Transverse colon (tissue), 4 donors: ENCODE results near the gene KRTAP12-2.

Experiments used
- POLR2AphosphoS5 ChIP-seq, 3 donors: sonication (generic); formaldehyde crosslinking; IDR thresholded peaks; one replicate each; pipeline ENCODE4 v1.6.1; 2016; ENCODE audit warnings: antibody characterized with exemption in 3 of 3
- TF ChIP-seq, protein P1 (sequence below), 5 experiments: fragments of 200-600 bp in 3 of 5; fragments of 450-650 bp in 2 of 5; sonication (generic) in 3 of 5; IDR thresholded peaks; 1 replicate in 2 of 5; 2 replicates in 3 of 5; pipeline ENCODE4 v1.5.1; 2016 to 2017; ENCODE audit warnings: antibody characterized with exemption in 5 of 5, inconsistent platforms in 3 of 5, mild to moderate bottlenecking in 2 of 5, moderate library complexity in 1 of 5

DNA sequence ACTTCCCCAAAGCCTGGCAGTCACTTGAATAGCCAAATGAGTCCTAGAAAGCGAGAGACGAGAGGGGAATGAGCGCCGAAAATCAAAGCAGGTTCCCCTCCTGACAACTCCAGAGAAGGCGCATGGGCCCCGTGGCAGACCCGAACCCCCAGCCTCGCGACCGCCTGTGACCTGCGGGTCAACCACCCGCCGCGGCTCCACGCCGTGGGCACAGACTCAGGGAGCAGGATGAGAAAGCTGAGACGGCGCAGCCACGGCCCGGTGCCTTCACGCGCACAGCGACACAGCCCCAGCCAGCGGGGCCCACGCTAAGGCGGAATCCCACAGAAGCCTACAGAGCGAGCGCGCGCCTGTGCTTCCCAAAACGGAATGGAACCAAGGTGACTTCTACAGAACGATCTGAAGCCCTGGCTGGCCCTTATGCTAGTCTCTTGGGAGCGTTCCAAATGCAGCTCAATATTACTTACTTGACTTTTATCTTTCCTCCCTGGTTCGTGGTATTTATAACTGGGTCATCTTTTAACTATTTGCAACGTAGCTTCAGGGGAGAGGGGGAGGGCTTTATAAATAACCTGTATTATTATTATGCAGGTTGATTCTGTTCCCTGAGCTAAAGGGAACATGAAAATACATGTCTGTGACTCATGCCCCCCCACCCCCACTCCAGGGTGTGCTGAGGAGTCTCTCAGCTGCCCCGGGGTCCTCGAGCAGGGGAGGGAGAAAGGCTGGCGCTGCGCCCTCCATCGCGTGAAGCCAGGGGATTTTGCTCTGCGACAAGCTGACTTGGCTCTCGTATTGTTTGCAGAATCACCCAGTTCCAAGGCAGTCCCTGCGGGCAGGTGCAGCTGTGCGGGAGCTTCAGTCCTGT lies 42.9 kb upstream of the KRTAP12-2 start:
- TF ChIP-seq, protein P1, sequence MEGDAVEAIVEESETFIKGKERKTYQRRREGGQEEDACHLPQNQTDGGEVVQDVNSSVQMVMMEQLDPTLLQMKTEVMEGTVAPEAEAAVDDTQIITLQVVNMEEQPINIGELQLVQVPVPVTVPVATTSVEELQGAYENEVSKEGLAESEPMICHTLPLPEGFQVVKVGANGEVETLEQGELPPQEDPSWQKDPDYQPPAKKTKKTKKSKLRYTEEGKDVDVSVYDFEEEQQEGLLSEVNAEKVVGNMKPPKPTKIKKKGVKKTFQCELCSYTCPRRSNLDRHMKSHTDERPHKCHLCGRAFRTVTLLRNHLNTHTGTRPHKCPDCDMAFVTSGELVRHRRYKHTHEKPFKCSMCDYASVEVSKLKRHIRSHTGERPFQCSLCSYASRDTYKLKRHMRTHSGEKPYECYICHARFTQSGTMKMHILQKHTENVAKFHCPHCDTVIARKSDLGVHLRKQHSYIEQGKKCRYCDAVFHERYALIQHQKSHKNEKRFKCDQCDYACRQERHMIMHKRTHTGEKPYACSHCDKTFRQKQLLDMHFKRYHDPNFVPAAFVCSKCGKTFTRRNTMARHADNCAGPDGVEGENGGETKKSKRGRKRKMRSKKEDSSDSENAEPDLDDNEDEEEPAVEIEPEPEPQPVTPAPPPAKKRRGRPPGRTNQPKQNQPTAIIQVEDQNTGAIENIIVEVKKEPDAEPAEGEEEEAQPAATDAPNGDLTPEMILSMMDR (IDR thresholded peaks at IDR 0.05): no peak
- no peak for TF ChIP-seq POLR2AphosphoS5 (IDR thresholded peaks at IDR 0.05)
